C4-2B (cell line): ENCODE data around the gene NAV2.

Source experiments
- ZFX ChIP-seq: fragments of 450-650 bp; IDR thresholded peaks from 2 replicates; pipeline ENCODE4 v1.6.1; 2017
- TF ChIP-seq, protein P1 (sequence below): fragments of 450-650 bp; conservative IDR thresholded peaks from 2 replicates; pipeline ENCODE4 v1.5.1; 2017; ENCODE audit warnings: mild to moderate bottlenecking

DNA sequence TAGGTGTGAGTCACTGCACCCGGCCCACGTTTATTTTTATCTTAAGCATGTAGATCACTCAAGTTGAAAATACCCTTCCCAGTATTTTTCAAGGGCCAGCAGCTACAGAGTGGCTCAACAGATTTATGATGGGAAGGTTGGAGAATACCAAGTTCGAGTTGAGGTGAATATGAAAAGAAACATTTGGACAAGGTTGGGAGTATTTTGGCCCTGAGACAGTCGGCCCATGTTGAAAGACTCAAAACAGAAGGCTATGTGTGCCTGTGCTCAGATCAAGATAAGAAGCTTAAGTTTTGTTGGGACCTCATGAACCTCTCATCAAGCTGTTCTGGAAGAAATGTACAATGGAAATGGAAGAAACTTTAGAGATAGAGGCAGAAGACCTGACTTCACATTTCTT is 248.6 kb downstream of the NAV2 start:
- TF ChIP-seq, protein P1, sequence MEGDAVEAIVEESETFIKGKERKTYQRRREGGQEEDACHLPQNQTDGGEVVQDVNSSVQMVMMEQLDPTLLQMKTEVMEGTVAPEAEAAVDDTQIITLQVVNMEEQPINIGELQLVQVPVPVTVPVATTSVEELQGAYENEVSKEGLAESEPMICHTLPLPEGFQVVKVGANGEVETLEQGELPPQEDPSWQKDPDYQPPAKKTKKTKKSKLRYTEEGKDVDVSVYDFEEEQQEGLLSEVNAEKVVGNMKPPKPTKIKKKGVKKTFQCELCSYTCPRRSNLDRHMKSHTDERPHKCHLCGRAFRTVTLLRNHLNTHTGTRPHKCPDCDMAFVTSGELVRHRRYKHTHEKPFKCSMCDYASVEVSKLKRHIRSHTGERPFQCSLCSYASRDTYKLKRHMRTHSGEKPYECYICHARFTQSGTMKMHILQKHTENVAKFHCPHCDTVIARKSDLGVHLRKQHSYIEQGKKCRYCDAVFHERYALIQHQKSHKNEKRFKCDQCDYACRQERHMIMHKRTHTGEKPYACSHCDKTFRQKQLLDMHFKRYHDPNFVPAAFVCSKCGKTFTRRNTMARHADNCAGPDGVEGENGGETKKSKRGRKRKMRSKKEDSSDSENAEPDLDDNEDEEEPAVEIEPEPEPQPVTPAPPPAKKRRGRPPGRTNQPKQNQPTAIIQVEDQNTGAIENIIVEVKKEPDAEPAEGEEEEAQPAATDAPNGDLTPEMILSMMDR = no peak
- TF ChIP-seq ZFX = no peak
